Activated T-cell treated with anti-CD3 and anti-CD28 coated beads, Interleukin-2, amount 50 U/mL, for 72 hours (primary cell): ENCODE data around the gene TSGA10. TPM values are rescaled to one million over a fixed set of nuclear protein-coding genes. Genes with fewer than 3 reads are reported as not detected.
A peak's percentile ranks its signal among the peaks of the same experiment; 100 is the strongest.
"Not testable (repeated sequence)": the region's sequence is repeated elsewhere in the genome, so short reads cannot be mapped to it uniquely, and the experiment has no call there.

Experiments used
- ATAC-seq, 2 donors: fragments of 150-1000 bp; cut with Tn5 transposase; replicated peaks in 1 of 2; 2 replicates each; pipeline ENCODE4 v1.10.0; 2021; ENCODE audit warnings: moderate library complexity in 2 of 2, mild to moderate bottlenecking in 1 of 2
- DNase-seq, 2 donors: peaks; one replicate each; pipeline ENCODE4 v3.0.0; 2021 to 2022; ENCODE audit warnings: mixed read lengths in 1 of 2
- H3K27ac Mint-ChIP-seq: one replicate; pipeline ENCODE4 v1.8.0; 2022; ENCODE audit warnings: mild to moderate bottlenecking, moderate library complexity, mixed read lengths
- H3K27me3 Mint-ChIP-seq: one replicate; pipeline ENCODE4 v1.8.0; 2022; ENCODE audit warnings: low read depth, mixed read lengths
- H3K36me3 Mint-ChIP-seq, 2 donors: one replicate each; pipeline ENCODE4 v1.8.0; 2022; ENCODE audit warnings: mixed read lengths in 2 of 2, mild to moderate bottlenecking in 1 of 2; ENCODE audit not compliant: insufficient read depth in 2 of 2
- H3K4me1 Mint-ChIP-seq: one replicate; pipeline ENCODE4 v1.8.0; 2022; ENCODE audit warnings: low read depth, mixed read lengths
- H3K4me3 Mint-ChIP-seq, 2 donors: one replicate each; pipeline ENCODE4 v1.8.0; 2022; ENCODE audit warnings: mild to moderate bottlenecking in 2 of 2, mixed read lengths in 2 of 2, moderate library complexity in 2 of 2
- H3K9me3 Mint-ChIP-seq, 2 donors: one replicate each; pipeline ENCODE4 v1.8.0; 2022; ENCODE audit warnings: mixed read lengths in 2 of 2
- total RNA-seq, 2 donors: library from RNA; stranded (reverse); gene quantifications; one replicate each; pipeline ENCODE4 v1.2.3, GENCODE V29; 2022

Gene TSGA10
- total RNA-seq, 2 donors from 2014 or later: 14.4 to 14.5 TPM

- DNase-seq (no peak), ATAC-seq (no peak)
- Mint-ChIP-seq H3K4me1 (peaks cover 14% of the 10 kb centered on the region), H3K36me3 (peaks cover 3 to 5% of the 10 kb centered on the region in 2 donors), H3K27me3 (no peaks in the 10 kb centered on the region), H3K4me3 (no peak overlapping the region), H3K9me3 (peaks cover 1 to 3% of the 10 kb centered on the region in 2 donors), H3K27ac (no peak overlapping the region)
Measured at GRCh38 chr2:99028558-99028957, 126.2 kb downstream of the TSGA10 start.

GRCh38 chr2:99027856-99028255 is 126.9 kb downstream of the TSGA10 start:
- Mint-ChIP-seq H3K4me3 (no peak overlapping the region), H3K4me1 (peaks cover 14% of the 10 kb centered on the region), H3K36me3 (peaks cover 3 to 5% of the 10 kb centered on the region in 2 donors), H3K27ac (no peak overlapping the region), H3K9me3 (peaks cover 1 to 3% of the 10 kb centered on the region in 2 donors), H3K27me3 (no peaks in the 10 kb centered on the region)
- DNase-seq (no peak), ATAC-seq (no peak)

- no peaks in the 10 kb centered on the region for H3K27me3 Mint-ChIP-seq
- H3K27ac Mint-ChIP-seq: no peak overlapping the region
- H3K4me3 Mint-ChIP-seq: no peak overlapping the region
- H3K9me3 Mint-ChIP-seq: peaks cover 5 to 14% of the 10 kb centered on the region in 2 donors
- peaks cover 10 to 13% of the 10 kb centered on the region in 2 donors for H3K36me3 Mint-ChIP-seq
- no peak for ATAC-seq
- H3K4me1 Mint-ChIP-seq: no peaks in the 10 kb centered on the region
- no peak for DNase-seq
Measured at GRCh38 chr2:99000708-99001107, 154.0 kb downstream of the TSGA10 start.

- not testable (repeated sequence) for H3K36me3 Mint-ChIP-seq, H3K9me3 Mint-ChIP-seq, H3K27me3 Mint-ChIP-seq, DNase-seq, H3K4me3 Mint-ChIP-seq, H3K27ac Mint-ChIP-seq, ATAC-seq, H3K4me1 Mint-ChIP-seq
Measured at GRCh38 chr2:98988695-98989094, 166.0 kb downstream of the TSGA10 start.

GRCh38 chr2:98985905-98986666 is 168.7 kb downstream of the TSGA10 start:
- H3K27me3 Mint-ChIP-seq: no peaks in the 10 kb centered on the region
- no peak for DNase-seq
- H3K4me3 Mint-ChIP-seq: no peak overlapping the region
- peak in 1 of 2 donors; percentile 30 for ATAC-seq
- no peaks in the 10 kb centered on the region for H3K36me3 Mint-ChIP-seq
- no peak overlapping the region for H3K27ac Mint-ChIP-seq
- no peaks in the 10 kb centered on the region for H3K9me3 Mint-ChIP-seq
- H3K4me1 Mint-ChIP-seq: no peaks in the 10 kb centered on the region

- Mint-ChIP-seq H3K27me3 (peaks cover 22% of the 10 kb centered on the region), H3K9me3 (peaks cover 24 to 30% of the 10 kb centered on the region in 2 donors), H3K4me1 (no peaks in the 10 kb centered on the region), H3K27ac (no peak overlapping the region), H3K36me3 (peaks cover 16 to 19% of the 10 kb centered on the region in 2 donors), H3K4me3 (no peak overlapping the region)
- DNase-seq (no peak), ATAC-seq (no peak)
Measured at GRCh38 chr2:98975611-98976010, 179.1 kb downstream of the TSGA10 start.

GRCh38 chr2:98972582-98973167 is 182.1 kb downstream of the TSGA10 start:
- DNase-seq (no peak), ATAC-seq (no peak)
- Mint-ChIP-seq H3K9me3 (peaks cover 31 to 38% of the 10 kb centered on the region in 2 donors), H3K27me3 (peaks cover 28% of the 10 kb centered on the region), H3K4me3 (no peak overlapping the region), H3K36me3 (peaks cover 21 to 22% of the 10 kb centered on the region in 2 donors), H3K27ac (peak overlapping the region; percentile 30), H3K4me1 (no peaks in the 10 kb centered on the region)

GRCh38 chr2:98959810-98960507 is 194.8 kb downstream of the TSGA10 start:
- peaks cover 2 to 11% of the 10 kb centered on the region in 2 donors for H3K9me3 Mint-ChIP-seq
- DNase-seq: no peak
- ATAC-seq: no peak
- H3K4me3 Mint-ChIP-seq: no peak overlapping the region
- H3K27me3 Mint-ChIP-seq: peaks cover 8% of the 10 kb centered on the region
- H3K27ac Mint-ChIP-seq: no peak overlapping the region
- no peaks in the 10 kb centered on the region for H3K4me1 Mint-ChIP-seq
- H3K36me3 Mint-ChIP-seq: peaks cover 2 to 4% of the 10 kb centered on the region in 2 donors

GRCh38 chr2:98952966-98953365 is 201.8 kb downstream of the TSGA10 start:
- no peak for ATAC-seq
- H3K4me3 Mint-ChIP-seq: no peak overlapping the region
- H3K9me3 Mint-ChIP-seq: no peaks in the 10 kb centered on the region
- H3K36me3 Mint-ChIP-seq: no peaks in the 10 kb centered on the region
- H3K27me3 Mint-ChIP-seq: peaks cover 41% of the 10 kb centered on the region
- no peak for DNase-seq
- peaks cover 12% of the 10 kb centered on the region for H3K4me1 Mint-ChIP-seq
- H3K27ac Mint-ChIP-seq: no peak overlapping the region

- ATAC-seq: no peak
- H3K27me3 Mint-ChIP-seq: peaks cover 44% of the 10 kb centered on the region
Measured at GRCh38 chr2:98948956-98949739, 205.6 kb downstream of the TSGA10 start.

GRCh38 chr2:98947554-98947953 is 207.2 kb downstream of the TSGA10 start:
- Mint-ChIP-seq H3K27me3 (peaks cover 30% of the 10 kb centered on the region), H3K4me1 (peaks cover 11% of the 10 kb centered on the region), H3K36me3 (no peaks in the 10 kb centered on the region), H3K27ac (no peak overlapping the region), H3K9me3 (no peaks in the 10 kb centered on the region), H3K4me3 (no peak overlapping the region)
- ATAC-seq (no peak), DNase-seq (no peak)

More at GRCh38 chr2:98948956-98949739, 205.6 kb downstream of the TSGA10 start:
- Mint-ChIP-seq H3K27ac (no peak overlapping the region), H3K4me1 (peaks cover 12% of the 10 kb centered on the region), H3K9me3 (no peaks in the 10 kb centered on the region), H3K4me3 (no peak overlapping the region), H3K36me3 (no peaks in the 10 kb centered on the region)
- DNase-seq: no peak
